ENCODE results near the gene PAM. TPM values are rescaled to one million over a fixed set of nuclear protein-coding genes. Genes with fewer than 3 reads are reported as not detected.

PAM gene
- total RNA-seq, 4 donors from 2014 or later, result 37.8 to 144 (median 92.7) TPM

DNA sequence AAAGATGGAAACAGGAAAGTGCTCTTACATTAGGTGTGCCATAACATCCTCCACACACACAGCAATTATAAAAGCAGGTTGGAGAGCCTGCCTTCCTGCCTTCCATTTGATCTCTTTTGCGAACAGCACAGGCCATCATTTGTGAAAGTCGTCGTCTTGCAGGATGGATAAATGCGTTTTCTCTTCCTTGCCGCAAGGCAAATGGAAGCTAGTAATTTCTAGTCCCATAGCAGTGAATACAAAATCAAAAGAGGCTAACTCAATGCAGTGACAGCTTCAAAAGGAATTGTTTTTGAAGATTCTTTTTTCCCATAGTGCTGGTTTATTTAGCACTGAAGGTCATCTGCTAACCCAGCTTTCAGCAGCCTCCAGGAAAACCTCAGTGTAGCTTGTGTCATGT lies 186.0 kb downstream of the PAM start:
- WGBS, 2 donors, result 83 to 90% methylated on average over 5 of the region's 5 CpGs
- intact Hi-C loops (cut with DNase I; ENCODE audit: low total_unique reads), result no loop called here
- H3K4me3 ChIP-seq (ENCODE audit: low read depth, poor library complexity, severe bottlenecking), result no peak overlapping the region
- TF ChIP-seq, protein P1, sequence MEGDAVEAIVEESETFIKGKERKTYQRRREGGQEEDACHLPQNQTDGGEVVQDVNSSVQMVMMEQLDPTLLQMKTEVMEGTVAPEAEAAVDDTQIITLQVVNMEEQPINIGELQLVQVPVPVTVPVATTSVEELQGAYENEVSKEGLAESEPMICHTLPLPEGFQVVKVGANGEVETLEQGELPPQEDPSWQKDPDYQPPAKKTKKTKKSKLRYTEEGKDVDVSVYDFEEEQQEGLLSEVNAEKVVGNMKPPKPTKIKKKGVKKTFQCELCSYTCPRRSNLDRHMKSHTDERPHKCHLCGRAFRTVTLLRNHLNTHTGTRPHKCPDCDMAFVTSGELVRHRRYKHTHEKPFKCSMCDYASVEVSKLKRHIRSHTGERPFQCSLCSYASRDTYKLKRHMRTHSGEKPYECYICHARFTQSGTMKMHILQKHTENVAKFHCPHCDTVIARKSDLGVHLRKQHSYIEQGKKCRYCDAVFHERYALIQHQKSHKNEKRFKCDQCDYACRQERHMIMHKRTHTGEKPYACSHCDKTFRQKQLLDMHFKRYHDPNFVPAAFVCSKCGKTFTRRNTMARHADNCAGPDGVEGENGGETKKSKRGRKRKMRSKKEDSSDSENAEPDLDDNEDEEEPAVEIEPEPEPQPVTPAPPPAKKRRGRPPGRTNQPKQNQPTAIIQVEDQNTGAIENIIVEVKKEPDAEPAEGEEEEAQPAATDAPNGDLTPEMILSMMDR (IDR thresholded peaks at IDR 0.05), result no peak
- TF ChIP-seq POLR2A (IDR thresholded peaks at IDR 0.05), result no peak
- DNase-seq (ENCODE audit: low spot score in 2 of 2), result no peak

GRCh38 chr5:102946414-102946813 lies 191.3 kb downstream of the PAM start:
- no peak for DNase-seq (ENCODE audit: low spot score in 2 of 2)
- TF ChIP-seq POLR2A (IDR thresholded peaks at IDR 0.05), result no peak
- TF ChIP-seq, protein P1 (IDR thresholded peaks at IDR 0.05), result no peak
- intact Hi-C loops (cut with DNase I; ENCODE audit: low total_unique reads), result no loop called here
- no peak overlapping the region for H3K4me3 ChIP-seq (ENCODE audit: low read depth, poor library complexity, severe bottlenecking)

DNA sequence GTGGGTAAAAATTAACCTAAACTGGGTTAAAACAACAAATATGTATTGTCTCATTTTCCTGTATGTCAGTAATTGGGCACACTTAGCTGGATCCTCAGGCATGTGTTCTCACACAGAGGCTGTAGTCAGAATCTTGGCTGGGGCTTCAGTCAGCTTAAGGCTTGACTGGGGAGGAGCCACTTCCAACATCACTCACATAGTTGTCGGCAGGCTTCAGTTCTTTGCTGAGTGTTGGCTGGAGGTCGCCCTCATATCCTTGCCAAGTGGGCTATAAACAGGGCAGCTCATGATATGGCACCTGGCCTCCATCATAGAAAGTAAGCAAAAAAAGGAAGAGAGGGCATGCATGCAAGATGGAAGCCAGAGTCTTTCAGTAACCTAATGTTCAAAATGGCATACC lies 191.9 kb downstream of the PAM start:
- DNase-seq (ENCODE audit: low spot score in 2 of 2), result no peak
- intact Hi-C loops (cut with DNase I; ENCODE audit: low total_unique reads), result no loop called here
- WGBS, 2 donors, result 84 to 88% methylated on average over 2 of the region's 2 CpGs

DNA sequence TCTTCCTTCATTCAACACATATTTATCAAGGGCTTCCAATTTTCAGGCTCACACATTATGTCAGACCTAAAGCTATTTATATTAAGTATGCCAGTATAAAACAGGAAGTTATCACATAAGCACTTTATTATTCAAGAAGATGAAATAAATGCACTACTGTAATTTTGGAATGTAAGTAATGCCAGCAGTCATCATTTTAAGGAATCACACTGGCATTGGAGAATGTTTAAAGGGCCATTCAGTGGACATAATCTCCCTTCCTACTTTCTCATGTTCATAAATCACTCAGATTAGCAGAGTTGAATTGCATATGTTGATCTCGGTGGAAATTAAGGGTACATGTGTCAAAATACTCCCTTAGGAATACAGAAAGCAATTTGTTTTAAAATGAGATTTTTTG lies 200.4 kb downstream of the PAM start:
- no peak overlapping the region for H3K4me3 ChIP-seq (ENCODE audit: low read depth, poor library complexity, severe bottlenecking)
- TF ChIP-seq, protein P1 (IDR thresholded peaks at IDR 0.05), result no peak
- no peak for TF ChIP-seq POLR2A (IDR thresholded peaks at IDR 0.05)
- 38 to 40% methylated on average over 1 of the region's 1 CpG for whole genome bisulfite sequencing, 2 donors
- intact Hi-C loops (cut with DNase I; ENCODE audit: low total_unique reads), result no loop called here
- DNase-seq (ENCODE audit: low spot score in 2 of 2), result no peak

More for the DNA sequence above, 191.9 kb downstream of the PAM start:
- TF ChIP-seq POLR2A (IDR thresholded peaks at IDR 0.05), result no peak
- TF ChIP-seq, protein P1 (IDR thresholded peaks at IDR 0.05), result no peak
- no peak overlapping the region for H3K4me3 ChIP-seq (ENCODE audit: low read depth, poor library complexity, severe bottlenecking)

DNA sequence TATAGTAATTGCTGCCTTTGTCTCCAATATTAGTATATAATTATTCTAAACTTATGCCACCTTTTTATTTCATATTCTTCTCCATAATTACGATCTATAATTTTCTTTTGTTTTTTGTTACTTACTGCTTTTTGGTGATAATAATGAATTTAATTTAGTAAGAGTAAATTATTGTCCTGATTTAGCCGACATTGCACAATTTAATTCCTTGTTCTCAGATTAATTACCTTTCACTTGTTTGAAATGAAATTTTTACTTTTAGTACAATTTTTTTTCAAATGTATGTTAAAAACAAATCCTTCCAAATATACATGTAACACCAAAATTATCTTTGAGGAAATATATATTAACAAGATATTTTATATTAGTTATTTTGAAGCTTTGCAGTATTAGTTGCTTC lies 201.5 kb downstream of the PAM start:
- WGBS, 2 donors, result 94 to 97% methylated on average over 2 of the region's 2 CpGs
- no peak overlapping the region for H3K4me3 ChIP-seq (ENCODE audit: low read depth, poor library complexity, severe bottlenecking)
- intact Hi-C loops (cut with DNase I; ENCODE audit: low total_unique reads), result no loop called here
- TF ChIP-seq POLR2A (IDR thresholded peaks at IDR 0.05), result no peak
- TF ChIP-seq, protein P1 (IDR thresholded peaks at IDR 0.05), result no peak
- DNase-seq (ENCODE audit: low spot score in 2 of 2), result no peak

DNA sequence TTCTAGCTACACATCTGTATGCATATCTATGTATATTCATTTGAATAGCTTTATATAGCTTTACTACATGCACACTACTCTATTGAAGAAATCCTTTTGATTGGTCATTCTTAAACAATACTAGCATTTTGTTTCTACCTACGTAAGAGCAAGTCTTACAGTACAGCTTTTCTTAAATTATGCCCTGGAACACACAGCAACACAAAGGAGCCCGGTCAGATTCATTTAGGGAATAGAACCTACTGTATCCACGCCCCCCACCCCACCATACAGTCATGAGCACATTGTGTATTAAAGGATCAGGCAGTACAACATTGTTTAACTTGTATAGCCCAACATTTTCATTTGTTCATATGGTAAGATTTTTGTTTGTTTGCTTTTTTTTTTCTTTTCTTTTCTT lies 202.0 kb downstream of the PAM start:
- intact Hi-C loops (cut with DNase I; ENCODE audit: low total_unique reads), result no loop called here
- DNase-seq (ENCODE audit: low spot score in 2 of 2), result no peak
- no peak overlapping the region for H3K4me3 ChIP-seq (ENCODE audit: low read depth, poor library complexity, severe bottlenecking)
- TF ChIP-seq, protein P1 (IDR thresholded peaks at IDR 0.05), result no peak
- TF ChIP-seq POLR2A (IDR thresholded peaks at IDR 0.05), result no peak
- 96 to 97% methylated on average over 3 of the region's 3 CpGs for WGBS, 2 donors
